G401.6 (cell line): ENCODE measurements around the gene GLB1L.

ENCODE experiments used
- FAIRE-seq: peaks from 2 replicates; lab custom pipeline; 2012; peaks lifted over from hg19 to GRCh38; lab: Jason Lieb, UNC

The GLB1L gene

GRCh38 chr2:219252900-219253752 is 7.9 kb upstream of the GLB1L start, which contains the start of gene TUBA4B:
TUBA4B (plus strand) TSS chr2:219253243; CDS start chr2:219253408, 165 bp downstream.
- no peak for FAIRE-seq

- no peak for FAIRE-seq
Measured at GRCh38 chr2:219252570-219252899, 7.3 kb upstream of the GLB1L start.

GRCh38 chr2:219252084-219252483 is 6.8 kb upstream of the GLB1L start:
- FAIRE-seq, result no peak

GRCh38 chr2:219251656-219252055 is 6.4 kb upstream of the GLB1L start:
- no peak for FAIRE-seq

- FAIRE-seq, result no peak
Measured at GRCh38 chr2:219250049-219250781, 5.0 kb upstream of the GLB1L start.

- no peak for FAIRE-seq
Measured at GRCh38 chr2:219249203-219249980, 4.1 kb upstream of the GLB1L start.

GRCh38 chr2:219248845-219249202 is 3.6 kb upstream of the GLB1L start:
- FAIRE-seq, result no peak

- no peak for FAIRE-seq
Measured at GRCh38 chr2:219247678-219248642, 2.7 kb upstream of the GLB1L start.

GRCh38 chr2:219246559-219246958 is 1.3 kb upstream of the GLB1L start:
- FAIRE-seq, result no peak

GRCh38 chr2:219245899-219246230 is 621 bp upstream of the GLB1L start:
- no peak for FAIRE-seq

GRCh38 chr2:219244789-219245147 is 476 bp downstream of the GLB1L start:
- no peak for FAIRE-seq

GRCh38 chr2:219243291-219243761 is 1.9 kb downstream of the GLB1L start:
- FAIRE-seq, result no peak

- no peak for FAIRE-seq
Measured at GRCh38 chr2:219234331-219234730, 10.9 kb downstream of the GLB1L start.

GRCh38 chr2:219230059-219230540 is 15.1 kb downstream of the GLB1L start:
- FAIRE-seq, result no peak

GRCh38 chr2:219229305-219230058 is 15.8 kb downstream of the GLB1L start, which contains the start of the genes ANKZF1 and ATG9A:
ANKZF1 (plus strand) TSS chr2:219229806; CDS start chr2:219230258, 452 bp downstream.
ATG9A (minus strand) TSS chr2:219229636; CDS start chr2:219228024, 1,612 bp downstream.
- FAIRE-seq, result peak; percentile 98

- no peak for FAIRE-seq
Measured at GRCh38 chr2:219228911-219229304, 16.3 kb downstream of the GLB1L start.

GRCh38 chr2:219228041-219228910 is 17.0 kb downstream of the GLB1L start:
- FAIRE-seq, result no peak

- no peak for FAIRE-seq
Measured at GRCh38 chr2:219225350-219225749, 19.9 kb downstream of the GLB1L start.

- no peak for FAIRE-seq
Measured at GRCh38 chr2:219223831-219224610, 21.2 kb downstream of the GLB1L start.
